HG03521 (cell line): ENCODE results near the gene CGAS.
"Not testable (repeated sequence)": the region's sequence is repeated elsewhere in the genome, so short reads cannot be mapped to it uniquely, and the experiment has no call there.

Experiments used
- ATAC-seq: cut with Tn5 transposase; IDR thresholded peaks from one replicate; pipeline ENCODE4 v1.9.1; 2021; ENCODE audit warnings: mild to moderate bottlenecking, moderate library complexity; ENCODE audit not compliant: unreplicated experiment

Gene CGAS

GRCh38 chr6:73452107-73452461, at the start of gene CGAS:
TSS of gene CGAS (minus strand) at chr6:73452297. CDS start at chr6:73452181, 116 bp downstream.
- peak; percentile 42 for ATAC-seq

- ATAC-seq: no peak
These were observed 45.8 kb upstream of the CGAS start for GRCh38 chr6:73497915-73498314.

GRCh38 chr6:73491377-73491776, 39.3 kb upstream of the CGAS start:
- ATAC-seq: no peak

GRCh38 chr6:73487473-73487872, 35.4 kb upstream of the CGAS start:
- no peak for ATAC-seq

GRCh38 chr6:73484438-73484837, 32.3 kb upstream of the CGAS start:
- no peak for ATAC-seq

- ATAC-seq: no peak
These were observed 29.9 kb upstream of the CGAS start for GRCh38 chr6:73481969-73482368.

- no peak for ATAC-seq
These were observed 25.3 kb upstream of the CGAS start for GRCh38 chr6:73477407-73477806.

GRCh38 chr6:73476723-73477122, 24.6 kb upstream of the CGAS start:
- ATAC-seq: no peak

- peak; percentile 98 for ATAC-seq
These were observed 19.7 kb upstream of the CGAS start for GRCh38 chr6:73471686-73472290.

GRCh38 chr6:73461537-73462350, 9.6 kb upstream of the CGAS start, which contains the start of gene MTO1:
TSS of gene MTO1 (plus strand) at chr6:73461737. CDS start at chr6:73461855, 118 bp downstream.
- peak; percentile 92 for ATAC-seq

GRCh38 chr6:73460056-73460455, 8.0 kb upstream of the CGAS start:
- no peak for ATAC-seq

GRCh38 chr6:73459474-73459873, 7.4 kb upstream of the CGAS start:
- not testable (repeated sequence) for ATAC-seq

- no peak for ATAC-seq
These were observed 4.0 kb upstream of the CGAS start for GRCh38 chr6:73455865-73456629.

- peak; percentile 44 for ATAC-seq
These were observed 632 bp downstream of the CGAS start for GRCh38 chr6:73451223-73452106.

- no peak for ATAC-seq
These were observed 8.5 kb downstream of the CGAS start for GRCh38 chr6:73443555-73443954.

GRCh38 chr6:73435236-73435635, 16.9 kb downstream of the CGAS start:
- ATAC-seq: no peak

GRCh38 chr6:73421534-73421933, 30.6 kb downstream of the CGAS start:
- no peak for ATAC-seq

- ATAC-seq: no peak
These were observed 33.9 kb downstream of the CGAS start for GRCh38 chr6:73418081-73418741.

GRCh38 chr6:73413102-73413501, 39.0 kb downstream of the CGAS start:
- ATAC-seq: no peak

GRCh38 chr6:73409395-73409794, 42.7 kb downstream of the CGAS start:
- no peak for ATAC-seq
